Measurements from ENCODE around the gene GALNT12. TPM values are rescaled to one million over a fixed set of nuclear protein-coding genes. Genes with fewer than 3 reads are reported as not detected.

GALNT12 gene
- total RNA-seq, 1 experiment from 2014 or later, result 14.8 TPM

GRCh38 chr9:98837516-98837915, 30.0 kb downstream of the GALNT12 start:
- no peaks in the 10 kb centered on the region for H3K9me2 ChIP-seq (replicated peaks; ENCODE audit: low read length)
- H3K9ac ChIP-seq (ENCODE audit: low read length), result no peak overlapping the region
- DNase-seq (no peak), ATAC-seq (no peak)
- H3K27ac ChIP-seq (ENCODE audit: low read length), result no peak overlapping the region
- no peaks in the 10 kb centered on the region for H3K4me1 ChIP-seq (ENCODE audit: insufficient read depth, low read length)
- H2AFZ ChIP-seq (ENCODE audit: low read length), result no peak overlapping the region
- no peaks in the 10 kb centered on the region for H4K20me1 ChIP-seq (ENCODE audit: low read length)
- no peak overlapping the region for H3K4me3 ChIP-seq (ENCODE audit: low read length)
- no TSS peak for BruUV-seq (replicated peaks)
- H3K36me3 ChIP-seq (ENCODE audit: low read depth, low read length), result no peaks in the 10 kb centered on the region
- H3K4me2 ChIP-seq (ENCODE audit: low read length), result no peak overlapping the region
- H3F3A ChIP-seq (ENCODE audit: low read length, unreplicated experiment), result no peaks in the 10 kb centered on the region
- no peaks in the 10 kb centered on the region for H3K9me3 ChIP-seq (ENCODE audit: low read length)
- H3K79me2 ChIP-seq (ENCODE audit: low read length), result no peaks in the 10 kb centered on the region
- TF ChIP-seq CTCF (conservative IDR thresholded peaks at IDR 0.05; ENCODE audit: low read depth, low read length) (no peak), EZH2 (IDR thresholded peaks at IDR 0.05; ENCODE audit: low read length, unreplicated experiment) (no peak), EZH2phosphoT487 (IDR thresholded peaks at IDR 0.05; ENCODE audit: borderline replicate concordance, low read length) (no peak)
- H3K27me3 ChIP-seq (ENCODE audit: low read length), result no peaks in the 10 kb centered on the region
- intact Hi-C loops (cut with micrococcal nuclease), result no loop called here
- CTCF ChIA-PET, result no interaction called here
- POLR2A ChIA-PET (ENCODE audit: unreplicated experiment), result no interaction called here

GRCh38 chr9:98838155-98838867, 30.8 kb downstream of the GALNT12 start:
- intact Hi-C loops (cut with micrococcal nuclease), result no loop called here
- H3K27me3 ChIP-seq (ENCODE audit: low read length), result no peaks in the 10 kb centered on the region

More at GRCh38 chr9:98838155-98838867, 30.8 kb downstream of the GALNT12 start:
- no peaks in the 10 kb centered on the region for H3K4me1 ChIP-seq (ENCODE audit: insufficient read depth, low read length)
- H3K4me2 ChIP-seq (ENCODE audit: low read length), result no peak overlapping the region
- ATAC-seq, result no peak
- CTCF ChIA-PET, result no interaction called here
- H3F3A ChIP-seq (ENCODE audit: low read length, unreplicated experiment), result no peaks in the 10 kb centered on the region
- H3K9ac ChIP-seq (ENCODE audit: low read length), result no peak overlapping the region
- no peak for DNase-seq
- H3K79me2 ChIP-seq (ENCODE audit: low read length), result no peaks in the 10 kb centered on the region
- H3K36me3 ChIP-seq (ENCODE audit: low read depth, low read length), result no peaks in the 10 kb centered on the region
- POLR2A ChIA-PET (ENCODE audit: unreplicated experiment), result no interaction called here
- H3K4me3 ChIP-seq (ENCODE audit: low read length), result no peak overlapping the region
- BruUV-seq (replicated peaks), result no TSS peak
- no peaks in the 10 kb centered on the region for H4K20me1 ChIP-seq (ENCODE audit: low read length)
- no peak overlapping the region for H3K27ac ChIP-seq (ENCODE audit: low read length)
- no peak overlapping the region for H2AFZ ChIP-seq (ENCODE audit: low read length)
- TF ChIP-seq EZH2 (IDR thresholded peaks at IDR 0.05; ENCODE audit: low read length, unreplicated experiment), result no peak
- no peak for TF ChIP-seq CTCF (conservative IDR thresholded peaks at IDR 0.05; ENCODE audit: low read depth, low read length)
- TF ChIP-seq EZH2phosphoT487 (IDR thresholded peaks at IDR 0.05; ENCODE audit: borderline replicate concordance, low read length), result no peak
- H3K9me3 ChIP-seq (ENCODE audit: low read length), result no peaks in the 10 kb centered on the region
- H3K9me2 ChIP-seq (replicated peaks; ENCODE audit: low read length), result no peaks in the 10 kb centered on the region
